Measurements from ENCODE around the gene TMEM258. TPM values are rescaled to one million over a fixed set of nuclear protein-coding genes. Genes with fewer than 3 reads are reported as not detected.

Gene TMEM258
- polyA plus RNA-seq, 2 of the 4 experiments (the other 2 are of a cell fraction) = 257 to 280 TPM

DNA sequence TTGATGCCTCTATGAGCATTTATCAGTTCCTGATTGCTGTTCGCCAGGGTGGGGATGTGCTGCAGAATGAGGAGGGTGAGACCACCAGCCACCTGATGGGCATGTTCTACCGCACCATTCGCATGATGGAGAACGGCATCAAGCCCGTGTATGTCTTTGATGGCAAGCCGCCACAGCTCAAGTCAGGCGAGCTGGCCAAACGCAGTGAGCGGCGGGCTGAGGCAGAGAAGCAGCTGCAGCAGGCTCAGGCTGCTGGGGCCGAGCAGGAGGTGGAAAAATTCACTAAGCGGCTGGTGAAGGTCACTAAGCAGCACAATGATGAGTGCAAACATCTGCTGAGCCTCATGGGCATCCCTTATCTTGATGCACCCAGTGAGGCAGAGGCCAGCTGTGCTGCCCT, 3.1 kb upstream of the TMEM258 start:
- WGBS (ENCODE audit: missing lambda C conversion rate) = 91% methylated on average over 12 of the region's 12 CpGs
- DNase-seq (ENCODE audit: low read depth in 1 of 2, low spot score in 1 of 2) (no peak), ATAC-seq (no peak), FAIRE-seq (no peak)
- no peak overlapping the region for H3K4me2 ChIP-seq
- POLR2A ChIA-PET = no interaction called here
- no peaks in the 10 kb centered on the region for H3K9me3 ChIP-seq
- H3K27ac ChIP-seq = no peak overlapping the region
- peaks cover 33% of the 10 kb centered on the region for H3K4me1 ChIP-seq
- no peak overlapping the region for H3K4me3 ChIP-seq
- CTCF ChIA-PET = interaction anchor here (0.6 to 8.5 kb wide), 17 partner anchors 12 to 516 kb away, joined by 3 to 145 read pairs (median 14); partner anchors contain the start of genes FADS1 and FADS2
- TF ChIP-seq, protein P1, sequence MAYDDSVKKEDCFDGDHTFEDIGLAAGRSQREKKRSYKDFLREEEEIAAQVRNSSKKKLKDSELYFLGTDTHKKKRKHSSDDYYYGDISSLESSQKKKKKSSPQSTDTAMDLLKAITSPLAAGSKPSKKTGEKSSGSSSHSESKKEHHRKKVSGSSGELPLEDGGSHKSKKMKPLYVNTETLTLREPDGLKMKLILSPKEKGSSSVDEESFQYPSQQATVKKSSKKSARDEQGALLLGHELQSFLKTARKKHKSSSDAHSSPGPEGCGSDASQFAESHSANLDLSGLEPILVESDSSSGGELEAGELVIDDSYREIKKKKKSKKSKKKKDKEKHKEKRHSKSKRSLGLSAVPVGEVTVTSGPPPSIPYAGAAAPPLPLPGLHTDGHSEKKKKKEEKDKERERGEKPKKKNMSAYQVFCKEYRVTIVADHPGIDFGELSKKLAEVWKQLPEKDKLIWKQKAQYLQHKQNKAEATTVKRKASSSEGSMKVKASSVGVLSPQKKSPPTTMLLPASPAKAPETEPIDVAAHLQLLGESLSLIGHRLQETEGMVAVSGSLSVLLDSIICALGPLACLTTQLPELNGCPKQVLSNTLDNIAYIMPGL (CRISPR knock-in tag; IDR thresholded peaks at IDR 0.05; ENCODE audit: borderline replicate concordance) = no peak
- TF ChIP-seq, protein P2, sequence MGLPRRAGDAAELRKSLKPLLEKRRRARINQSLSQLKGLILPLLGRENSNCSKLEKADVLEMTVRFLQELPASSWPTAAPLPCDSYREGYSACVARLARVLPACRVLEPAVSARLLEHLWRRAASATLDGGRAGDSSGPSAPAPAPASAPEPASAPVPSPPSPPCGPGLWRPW (IDR thresholded peaks at IDR 0.05) = no peak
- TF ChIP-seq, protein P3, sequence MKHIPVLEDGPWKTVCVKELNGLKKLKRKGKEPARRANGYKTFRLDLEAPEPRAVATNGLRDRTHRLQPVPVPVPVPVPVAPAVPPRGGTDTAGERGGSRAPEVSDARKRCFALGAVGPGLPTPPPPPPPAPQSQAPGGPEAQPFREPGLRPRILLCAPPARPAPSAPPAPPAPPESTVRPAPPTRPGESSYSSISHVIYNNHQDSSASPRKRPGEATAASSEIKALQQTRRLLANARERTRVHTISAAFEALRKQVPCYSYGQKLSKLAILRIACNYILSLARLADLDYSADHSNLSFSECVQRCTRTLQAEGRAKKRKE (CRISPR knock-in tag; IDR thresholded peaks at IDR 0.05; ENCODE audit: low read depth) = no peak
- TF ChIP-seq JUN (IDR thresholded peaks at IDR 0.05) (no peak), FOXS1 (CRISPR knock-in tag; IDR thresholded peaks at IDR 0.05) (no peak), HEYL (CRISPR knock-in tag; IDR thresholded peaks at IDR 0.05) (no peak), EHMT2 (IDR thresholded peaks at IDR 0.05; ENCODE audit: low read depth) (no peak), MAZ (IDR thresholded peaks at IDR 0.05; ENCODE audit: borderline replicate concordance, low read depth, low read length) (no peak), SREBF2 (IDR thresholded peaks at IDR 0.05) (no peak), CBX2 (IDR thresholded peaks at IDR 0.05; ENCODE audit: borderline replicate concordance, low read depth) (no peak), NPAS2 (CRISPR knock-in tag; IDR thresholded peaks at IDR 0.05; ENCODE audit: borderline replicate concordance) (no peak)
- TF ChIP-seq, protein P4, sequence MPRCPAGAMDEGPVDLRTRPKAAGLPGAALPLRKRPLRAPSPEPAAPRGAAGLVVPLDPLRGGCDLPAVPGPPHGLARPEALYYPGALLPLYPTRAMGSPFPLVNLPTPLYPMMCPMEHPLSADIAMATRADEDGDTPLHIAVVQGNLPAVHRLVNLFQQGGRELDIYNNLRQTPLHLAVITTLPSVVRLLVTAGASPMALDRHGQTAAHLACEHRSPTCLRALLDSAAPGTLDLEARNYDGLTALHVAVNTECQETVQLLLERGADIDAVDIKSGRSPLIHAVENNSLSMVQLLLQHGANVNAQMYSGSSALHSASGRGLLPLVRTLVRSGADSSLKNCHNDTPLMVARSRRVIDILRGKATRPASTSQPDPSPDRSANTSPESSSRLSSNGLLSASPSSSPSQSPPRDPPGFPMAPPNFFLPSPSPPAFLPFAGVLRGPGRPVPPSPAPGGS (IDR thresholded peaks at IDR 0.05) = no peak
- TF ChIP-seq, protein P5, sequence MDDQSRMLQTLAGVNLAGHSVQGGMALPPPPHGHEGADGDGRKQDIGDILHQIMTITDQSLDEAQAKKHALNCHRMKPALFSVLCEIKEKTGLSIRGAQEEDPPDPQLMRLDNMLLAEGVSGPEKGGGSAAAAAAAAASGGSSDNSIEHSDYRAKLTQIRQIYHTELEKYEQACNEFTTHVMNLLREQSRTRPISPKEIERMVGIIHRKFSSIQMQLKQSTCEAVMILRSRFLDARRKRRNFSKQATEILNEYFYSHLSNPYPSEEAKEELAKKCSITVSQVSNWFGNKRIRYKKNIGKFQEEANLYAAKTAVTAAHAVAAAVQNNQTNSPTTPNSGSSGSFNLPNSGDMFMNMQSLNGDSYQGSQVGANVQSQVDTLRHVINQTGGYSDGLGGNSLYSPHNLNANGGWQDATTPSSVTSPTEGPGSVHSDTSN (IDR thresholded peaks at IDR 0.05) = no peak
- TF ChIP-seq, protein P6, sequence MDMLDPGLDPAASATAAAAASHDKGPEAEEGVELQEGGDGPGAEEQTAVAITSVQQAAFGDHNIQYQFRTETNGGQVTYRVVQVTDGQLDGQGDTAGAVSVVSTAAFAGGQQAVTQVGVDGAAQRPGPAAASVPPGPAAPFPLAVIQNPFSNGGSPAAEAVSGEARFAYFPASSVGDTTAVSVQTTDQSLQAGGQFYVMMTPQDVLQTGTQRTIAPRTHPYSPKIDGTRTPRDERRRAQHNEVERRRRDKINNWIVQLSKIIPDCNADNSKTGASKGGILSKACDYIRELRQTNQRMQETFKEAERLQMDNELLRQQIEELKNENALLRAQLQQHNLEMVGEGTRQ (IDR thresholded peaks at IDR 0.05) = no peak

DNA sequence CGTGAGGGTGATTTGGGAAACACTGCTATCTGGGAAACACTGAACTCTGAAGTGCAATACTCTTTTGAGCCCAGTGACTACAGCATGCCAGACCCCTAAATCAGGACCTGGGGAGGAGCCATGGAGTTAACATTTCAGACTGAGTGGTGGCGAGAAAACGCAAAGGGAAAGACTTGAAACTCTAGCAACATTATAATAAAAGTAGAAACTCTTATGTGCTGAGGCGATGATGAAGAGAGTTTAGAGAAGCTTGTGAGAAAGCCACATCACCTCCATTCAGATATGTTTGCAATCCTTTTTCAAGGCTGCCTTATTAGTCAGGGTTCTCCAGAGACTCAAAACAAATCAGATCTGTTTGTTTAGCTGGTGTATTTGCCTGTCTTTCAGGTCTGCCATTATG, 2.2 kb upstream of the TMEM258 start:
- no peak for TF ChIP-seq NR3C1 (IDR thresholded peaks at IDR 0.05)
- no peak for TF ChIP-seq RAD21 (conservative IDR thresholded peaks at IDR 0.05 in 1 of 2, IDR thresholded peaks at IDR 0.05 in 1 of 2)
- TF ChIP-seq EP300 (IDR thresholded peaks at IDR 0.05) = no peak
- TF ChIP-seq FOXS1 (CRISPR knock-in tag; IDR thresholded peaks at IDR 0.05) = no peak
- no peak for TF ChIP-seq GATA3 (IDR thresholded peaks at IDR 0.05; ENCODE audit: borderline replicate concordance)
- no peak for TF ChIP-seq MAFK (IDR thresholded peaks at IDR 0.05; ENCODE audit: partially characterized antibody)
- TF ChIP-seq ZSCAN20 (CRISPR knock-in tag; IDR thresholded peaks at IDR 0.05) = no peak
- TF ChIP-seq, protein P7, sequence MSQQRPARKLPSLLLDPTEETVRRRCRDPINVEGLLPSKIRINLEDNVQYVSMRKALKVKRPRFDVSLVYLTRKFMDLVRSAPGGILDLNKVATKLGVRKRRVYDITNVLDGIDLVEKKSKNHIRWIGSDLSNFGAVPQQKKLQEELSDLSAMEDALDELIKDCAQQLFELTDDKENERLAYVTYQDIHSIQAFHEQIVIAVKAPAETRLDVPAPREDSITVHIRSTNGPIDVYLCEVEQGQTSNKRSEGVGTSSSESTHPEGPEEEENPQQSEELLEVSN (IDR thresholded peaks at IDR 0.05; ENCODE audit: borderline replicate concordance, low read depth) = no peak
- Histone ChIP-seq H3K4me2 (no peak overlapping the region; the same call in 2 of the 3 replicates), H3K27ac (no peak overlapping the region), H3K4me1 (peaks cover 26% of the 10 kb centered on the region; the same call in 1 of the 3 replicates), H3K9me3 (no peaks in the 10 kb centered on the region), H3K4me3 (no peak overlapping the region)
- ChIA-PET POLR2A (no interaction called here), CTCF (interaction anchor here (0.6 to 8.5 kb wide), 7 partner anchors 13 to 314 kb away, joined by 3 to 121 read pairs (median 13); partner anchors contain the start of gene FADS2)
- ATAC-seq (no peak), DNase-seq (ENCODE audit: low read depth in 1 of 2, low spot score in 1 of 2) (no peak), FAIRE-seq (no peak)
- 89% methylated on average over 4 of the region's 4 CpGs for WGBS (ENCODE audit: missing lambda C conversion rate)

Data from A549 (cell line).